Stimulated activated CD4-positive, alpha-beta T cell treated with anti-CD3 and anti-CD28 coated beads, Interleukin-15, amount 100 ng/mL, for 24 hours (primary cell): ENCODE data around the gene DAGLB.
"Not testable (repeated sequence)": the region's sequence is repeated elsewhere in the genome, so short reads cannot be mapped to it uniquely, and the experiment has no call there.

Source experiments
- DNase-seq: peaks from one replicate; pipeline ENCODE4 v3.0.0-alpha.2; 2020

The DAGLB gene

GRCh38 chr7:6394114-6394513, 53.6 kb downstream of the DAGLB start:
- DNase-seq = no peak

- DNase-seq = no peak
These were observed 54.1 kb downstream of the DAGLB start for GRCh38 chr7:6393667-6394056.

GRCh38 chr7:6392712-6393666, 54.8 kb downstream of the DAGLB start:
- peak; percentile 70 for DNase-seq

- no peak for DNase-seq
These were observed 58.0 kb downstream of the DAGLB start for GRCh38 chr7:6389728-6390127.

- DNase-seq = no peak
These were observed 59.9 kb downstream of the DAGLB start for GRCh38 chr7:6387734-6388294.

- no peak for DNase-seq
These were observed 61.0 kb downstream of the DAGLB start for GRCh38 chr7:6386779-6387178.

- no peak for DNase-seq
These were observed 61.7 kb downstream of the DAGLB start for GRCh38 chr7:6385909-6386560.

- DNase-seq = no peak
These were observed 62.5 kb downstream of the DAGLB start for GRCh38 chr7:6385110-6385781.

GRCh38 chr7:6384327-6384726, 63.4 kb downstream of the DAGLB start:
- DNase-seq = no peak

GRCh38 chr7:6382817-6383216, 64.9 kb downstream of the DAGLB start:
- no peak for DNase-seq

- DNase-seq = not testable (repeated sequence)
These were observed 65.9 kb downstream of the DAGLB start for GRCh38 chr7:6381846-6382245.

- no peak for DNase-seq
These were observed 67.3 kb downstream of the DAGLB start for GRCh38 chr7:6380310-6381095.

GRCh38 chr7:6379886-6380285, 67.9 kb downstream of the DAGLB start:
- no peak for DNase-seq

- not testable (repeated sequence) for DNase-seq
These were observed 69.2 kb downstream of the DAGLB start for GRCh38 chr7:6378556-6378955.

- DNase-seq = no peak
These were observed 70.9 kb downstream of the DAGLB start for GRCh38 chr7:6376820-6377219.

- DNase-seq = peak; percentile 22
These were observed 72.2 kb downstream of the DAGLB start for GRCh38 chr7:6375348-6376101.

GRCh38 chr7:6367701-6368211, 80.0 kb downstream of the DAGLB start:
- DNase-seq = no peak

- DNase-seq = no peak
These were observed 82.3 kb downstream of the DAGLB start for GRCh38 chr7:6365451-6365850.

GRCh38 chr7:6360841-6361240, 86.9 kb downstream of the DAGLB start:
- DNase-seq = no peak

- DNase-seq = no peak
These were observed 88.0 kb downstream of the DAGLB start for GRCh38 chr7:6359734-6360133.
